ENCODE measurements around the gene C9orf78.

Gene C9orf78

DNA sequence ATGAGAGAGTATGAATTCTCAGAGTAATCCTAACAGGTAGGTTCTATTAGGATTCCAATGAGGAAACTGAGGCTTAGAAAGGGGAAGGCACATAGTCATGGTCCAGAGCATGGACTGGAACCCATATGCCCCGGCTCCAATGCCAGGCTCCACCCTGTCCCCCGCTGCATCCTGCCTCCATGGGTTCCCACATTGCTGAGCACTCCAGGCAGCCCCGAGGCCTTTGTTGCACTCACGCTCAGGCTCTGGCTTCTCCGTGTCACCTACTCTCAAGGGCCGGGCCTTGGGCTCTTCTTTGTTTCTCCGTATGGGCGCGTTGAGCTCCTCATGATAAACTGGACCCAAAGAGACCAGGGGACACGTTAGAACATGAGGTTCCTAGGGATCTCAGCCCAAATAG is 6.1 kb downstream of the C9orf78 start:
- peaks cover 3% of the 10 kb centered on the region; the same call in 1 of the 2 replicates for H3K4me1 ChIP-seq (ENCODE audit: low read length)
- no peaks in the 10 kb centered on the region for H3K27me3 ChIP-seq (replicated peaks; ENCODE audit: insufficient read depth, low read length)
- no peak overlapping the region for H3K27ac ChIP-seq (ENCODE audit: low read length)
- 0 out of 2 replicates have a peak, but pooled peaks cover 6% of the 10 kb centered on the region for H3F3A ChIP-seq (ENCODE audit: insufficient read depth, low read length)
- H2AFZ ChIP-seq (ENCODE audit: low read length), result no peak overlapping the region
- H3K9me3 ChIP-seq (replicated peaks; ENCODE audit: insufficient read depth, low read length), result no peaks in the 10 kb centered on the region
- TF ChIP-seq, protein P1, sequence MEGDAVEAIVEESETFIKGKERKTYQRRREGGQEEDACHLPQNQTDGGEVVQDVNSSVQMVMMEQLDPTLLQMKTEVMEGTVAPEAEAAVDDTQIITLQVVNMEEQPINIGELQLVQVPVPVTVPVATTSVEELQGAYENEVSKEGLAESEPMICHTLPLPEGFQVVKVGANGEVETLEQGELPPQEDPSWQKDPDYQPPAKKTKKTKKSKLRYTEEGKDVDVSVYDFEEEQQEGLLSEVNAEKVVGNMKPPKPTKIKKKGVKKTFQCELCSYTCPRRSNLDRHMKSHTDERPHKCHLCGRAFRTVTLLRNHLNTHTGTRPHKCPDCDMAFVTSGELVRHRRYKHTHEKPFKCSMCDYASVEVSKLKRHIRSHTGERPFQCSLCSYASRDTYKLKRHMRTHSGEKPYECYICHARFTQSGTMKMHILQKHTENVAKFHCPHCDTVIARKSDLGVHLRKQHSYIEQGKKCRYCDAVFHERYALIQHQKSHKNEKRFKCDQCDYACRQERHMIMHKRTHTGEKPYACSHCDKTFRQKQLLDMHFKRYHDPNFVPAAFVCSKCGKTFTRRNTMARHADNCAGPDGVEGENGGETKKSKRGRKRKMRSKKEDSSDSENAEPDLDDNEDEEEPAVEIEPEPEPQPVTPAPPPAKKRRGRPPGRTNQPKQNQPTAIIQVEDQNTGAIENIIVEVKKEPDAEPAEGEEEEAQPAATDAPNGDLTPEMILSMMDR (IDR thresholded peaks at IDR 0.05; ENCODE audit: low read length), result no peak
- TF ChIP-seq EZH2 (optimal IDR thresholded peaks at IDR 0.05; ENCODE audit: low read depth, low read length), result no peak
- no peak for DNase-seq
- H4K20me1 ChIP-seq (ENCODE audit: insufficient read depth, low read length), result no peaks in the 10 kb centered on the region
- no peak overlapping the region for H3K9ac ChIP-seq (ENCODE audit: low read length)
- H3K4me3 ChIP-seq (ENCODE audit: low read length), result no peak overlapping the region
- peaks cover 4% of the 10 kb centered on the region; the same call in 1 of the 2 replicates for H3K36me3 ChIP-seq (replicated peaks; ENCODE audit: insufficient read depth, low read length)
- H3K9me2 ChIP-seq (replicated peaks; ENCODE audit: insufficient read depth, low read length), result no peaks in the 10 kb centered on the region
- no peak overlapping the region for H3K4me2 ChIP-seq (ENCODE audit: low read depth, low read length)
- peaks cover 9% of the 10 kb centered on the region for H3K79me2 ChIP-seq (ENCODE audit: low read length)

DNA sequence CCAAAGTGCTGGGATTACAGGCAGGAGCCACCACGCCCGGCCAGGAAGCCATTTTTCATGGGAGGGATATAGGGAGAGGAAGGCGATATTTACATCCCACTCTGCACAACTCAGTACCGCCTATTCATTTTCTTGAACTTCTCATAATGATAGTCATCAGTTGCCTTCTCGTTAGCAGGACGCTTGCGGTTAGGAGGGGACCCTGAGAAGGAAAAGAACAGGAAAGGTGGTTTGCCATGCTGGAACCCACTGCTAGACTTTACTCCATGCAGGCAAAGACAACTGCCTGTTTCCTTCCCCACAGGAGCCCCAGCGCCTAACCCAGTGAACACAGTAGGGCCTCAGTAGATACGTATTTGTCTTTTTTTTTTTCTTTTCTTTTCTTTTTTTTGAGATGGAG is 7.0 kb downstream of the C9orf78 start:
- H3K27ac ChIP-seq (ENCODE audit: low read length), result no peak overlapping the region

DNA sequence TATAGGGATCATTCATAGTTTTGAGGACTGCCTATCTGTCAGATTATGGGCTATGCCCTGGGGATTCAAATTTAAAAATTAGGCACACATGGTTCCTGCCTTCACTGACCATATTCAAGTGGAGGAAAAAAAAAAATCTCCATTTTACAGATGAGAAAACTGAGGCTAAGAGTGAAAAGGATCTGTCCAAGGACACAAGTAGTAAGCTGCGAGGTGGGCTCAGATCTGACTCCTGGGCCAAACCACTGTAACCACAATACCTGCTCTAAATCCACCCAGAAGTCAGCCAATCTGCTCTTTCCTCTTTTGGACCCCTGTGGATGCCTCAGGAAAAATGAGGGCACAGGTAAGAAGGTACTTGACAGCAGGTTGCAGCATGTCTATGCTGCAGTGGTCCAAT is 8.3 kb downstream of the C9orf78 start:
- no peak overlapping the region for H3K4me3 ChIP-seq (ENCODE audit: low read length)
- no peak overlapping the region for H2AFZ ChIP-seq (ENCODE audit: low read length)
- H3K9me3 ChIP-seq (replicated peaks; ENCODE audit: insufficient read depth, low read length), result no peaks in the 10 kb centered on the region
- H3K36me3 ChIP-seq (replicated peaks; ENCODE audit: insufficient read depth, low read length), result peaks cover 6% of the 10 kb centered on the region; the same call in 1 of the 2 replicates
- H3K27me3 ChIP-seq (replicated peaks; ENCODE audit: insufficient read depth, low read length), result no peaks in the 10 kb centered on the region
- DNase-seq, result no peak
- 0 out of 2 replicates have a peak, but pooled peaks cover 6% of the 10 kb centered on the region for H3F3A ChIP-seq (ENCODE audit: insufficient read depth, low read length)
- H3K9me2 ChIP-seq (replicated peaks; ENCODE audit: insufficient read depth, low read length), result no peaks in the 10 kb centered on the region
- TF ChIP-seq EZH2phosphoT487 (IDR thresholded peaks at IDR 0.05; ENCODE audit: low read length), result no peak
- H3K9ac ChIP-seq (ENCODE audit: low read length), result no peak overlapping the region
- H3K79me2 ChIP-seq (ENCODE audit: low read length), result peaks cover 14% of the 10 kb centered on the region
- H4K20me1 ChIP-seq (ENCODE audit: insufficient read depth, low read length), result no peaks in the 10 kb centered on the region
- no peaks in the 10 kb centered on the region for H3K4me1 ChIP-seq (ENCODE audit: low read length)
- no peak overlapping the region for H3K4me2 ChIP-seq (ENCODE audit: low read depth, low read length)
- H3K27ac ChIP-seq (ENCODE audit: low read length), result no peak overlapping the region

More for the DNA sequence above, 7.0 kb downstream of the C9orf78 start:
- no peak overlapping the region for H3K4me2 ChIP-seq (ENCODE audit: low read depth, low read length)
- H3K36me3 ChIP-seq (replicated peaks; ENCODE audit: insufficient read depth, low read length), result peaks cover 4% of the 10 kb centered on the region; the same call in 1 of the 2 replicates
- no peak overlapping the region for H3K4me3 ChIP-seq (ENCODE audit: low read length)
- no peaks in the 10 kb centered on the region for H3K27me3 ChIP-seq (replicated peaks; ENCODE audit: insufficient read depth, low read length)
- no peak overlapping the region for H2AFZ ChIP-seq (ENCODE audit: low read length)
- H3F3A ChIP-seq (ENCODE audit: insufficient read depth, low read length), result 0 out of 2 replicates have a peak, but pooled peaks cover 6% of the 10 kb centered on the region
- H4K20me1 ChIP-seq (ENCODE audit: insufficient read depth, low read length), result no peaks in the 10 kb centered on the region
- no peak for DNase-seq
- H3K9ac ChIP-seq (ENCODE audit: low read length), result no peak overlapping the region
- H3K9me3 ChIP-seq (replicated peaks; ENCODE audit: insufficient read depth, low read length), result no peaks in the 10 kb centered on the region
- H3K9me2 ChIP-seq (replicated peaks; ENCODE audit: insufficient read depth, low read length), result no peaks in the 10 kb centered on the region
- peaks cover 4% of the 10 kb centered on the region for H3K79me2 ChIP-seq (ENCODE audit: low read length)
- no peaks in the 10 kb centered on the region for H3K4me1 ChIP-seq (ENCODE audit: low read length)
- TF ChIP-seq, protein P1 (IDR thresholded peaks at IDR 0.05; ENCODE audit: low read length), result no peak
- TF ChIP-seq EZH2phosphoT487 (IDR thresholded peaks at IDR 0.05; ENCODE audit: low read length), result no peak
- TF ChIP-seq EZH2 (optimal IDR thresholded peaks at IDR 0.05; ENCODE audit: low read depth, low read length), result no peak

DNA sequence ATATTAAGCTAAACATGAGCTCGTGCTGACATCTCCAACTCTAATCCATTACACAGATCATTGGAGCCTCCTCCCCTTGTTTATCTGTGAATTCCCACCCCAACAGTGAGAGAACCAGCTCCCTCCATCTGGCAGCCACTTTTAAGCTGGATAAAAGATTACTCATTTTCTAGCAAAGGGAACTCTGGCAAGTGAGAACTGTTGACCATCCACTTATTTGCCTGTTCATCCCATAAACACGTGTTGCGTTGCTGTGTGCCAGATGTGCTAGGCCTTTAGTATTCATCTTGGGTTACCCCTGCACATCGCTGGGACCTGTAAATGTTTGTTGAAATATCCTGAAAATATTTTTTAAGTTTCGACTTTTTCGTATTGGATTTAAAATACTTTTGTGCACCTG is 8.7 kb downstream of the C9orf78 start:
- DNase-seq, result no peak
- no peak overlapping the region for H3K27ac ChIP-seq (ENCODE audit: low read length)
- H3K4me2 ChIP-seq (ENCODE audit: low read depth, low read length), result no peak overlapping the region
- H3K36me3 ChIP-seq (replicated peaks; ENCODE audit: insufficient read depth, low read length), result peaks cover 6% of the 10 kb centered on the region; the same call in 1 of the 2 replicates
- no peaks in the 10 kb centered on the region for H4K20me1 ChIP-seq (ENCODE audit: insufficient read depth, low read length)
- H3F3A ChIP-seq (ENCODE audit: insufficient read depth, low read length), result 0 out of 2 replicates have a peak, but pooled peaks cover 6% of the 10 kb centered on the region
- no peaks in the 10 kb centered on the region for H3K4me1 ChIP-seq (ENCODE audit: low read length)
- no peaks in the 10 kb centered on the region for H3K9me3 ChIP-seq (replicated peaks; ENCODE audit: insufficient read depth, low read length)
- H3K4me3 ChIP-seq (ENCODE audit: low read length), result no peak overlapping the region
- TF ChIP-seq EZH2 (optimal IDR thresholded peaks at IDR 0.05; ENCODE audit: low read depth, low read length) (no peak), EZH2phosphoT487 (IDR thresholded peaks at IDR 0.05; ENCODE audit: low read length) (no peak)
- TF ChIP-seq, protein P1 (IDR thresholded peaks at IDR 0.05; ENCODE audit: low read length), result no peak
- H2AFZ ChIP-seq (ENCODE audit: low read length), result no peak overlapping the region
- no peaks in the 10 kb centered on the region for H3K9me2 ChIP-seq (replicated peaks; ENCODE audit: insufficient read depth, low read length)
- no peaks in the 10 kb centered on the region for H3K27me3 ChIP-seq (replicated peaks; ENCODE audit: insufficient read depth, low read length)
- H3K79me2 ChIP-seq (ENCODE audit: low read length), result peaks cover 18% of the 10 kb centered on the region
- H3K9ac ChIP-seq (ENCODE audit: low read length), result no peak overlapping the region

All from MM.1S (cell line).